Measurements from ENCODE around the gene IFT27.
"Not testable (repeated sequence)": the region's sequence is repeated elsewhere in the genome, so short reads cannot be mapped to it uniquely, and the experiment has no call there.

IFT27 gene

DNA sequence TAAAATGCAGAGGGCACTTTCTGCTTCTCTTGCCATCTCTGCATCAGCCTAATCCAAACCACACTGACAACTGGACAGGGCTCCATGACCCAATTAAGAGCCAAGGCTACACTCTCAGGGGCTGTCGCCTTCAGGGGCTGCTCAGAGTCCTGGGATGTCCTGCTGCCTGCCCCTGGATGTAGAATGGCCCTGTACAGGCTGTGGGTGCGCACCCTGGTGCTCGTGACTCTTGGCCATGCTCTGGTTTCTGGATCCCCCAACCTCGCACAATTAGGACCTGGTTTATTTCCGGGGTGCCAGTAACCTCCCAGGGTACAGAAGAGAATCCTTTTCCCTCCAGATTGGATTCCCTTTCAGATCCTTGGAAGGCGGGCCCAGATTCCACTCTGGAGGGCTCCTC is 11.3 kb downstream of the IFT27 start:
- no peak for FAIRE-seq

GRCh38 chr22:36764060-36764459 is 11.9 kb downstream of the IFT27 start:
- FAIRE-seq, result no peak

- no peak for FAIRE-seq
Observed at GRCh38 chr22:36763576-36763975, 12.3 kb downstream of the IFT27 start.

- FAIRE-seq, result no peak
Observed at GRCh38 chr22:36762687-36763260, 13.1 kb downstream of the IFT27 start.

DNA sequence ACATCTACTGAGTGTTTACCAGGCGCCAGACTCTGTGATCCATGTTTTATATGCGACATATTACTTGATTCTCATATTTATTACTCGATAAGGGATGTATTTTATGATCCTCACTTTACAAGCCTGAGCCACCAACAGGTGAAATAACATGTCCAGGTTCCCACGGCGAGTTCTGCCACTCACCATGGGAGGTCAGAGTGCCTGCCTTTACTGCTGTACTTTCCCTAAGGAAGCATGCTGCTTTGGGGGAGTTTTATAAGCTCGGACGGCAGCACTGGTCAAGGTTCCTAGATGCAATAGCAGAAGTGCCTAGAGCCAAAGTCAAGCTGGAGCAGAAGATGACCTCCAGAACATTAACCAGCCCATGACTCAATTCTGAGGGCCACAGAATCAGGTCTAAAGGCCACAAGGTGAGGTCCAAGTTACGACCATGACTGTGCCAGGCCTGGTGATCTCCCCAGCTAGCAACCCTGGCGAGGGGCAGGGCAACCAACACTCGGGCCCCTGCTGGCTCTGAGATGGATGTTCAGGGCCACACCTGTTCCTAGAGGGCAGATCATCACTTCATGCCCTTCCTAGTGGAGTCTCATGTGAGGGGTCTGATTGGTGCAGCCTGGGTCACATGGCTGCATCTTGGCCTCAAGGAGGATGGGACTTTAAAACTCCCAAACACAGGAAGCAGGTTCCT is 14.2 kb downstream of the IFT27 start:
- FAIRE-seq, result no peak

DNA sequence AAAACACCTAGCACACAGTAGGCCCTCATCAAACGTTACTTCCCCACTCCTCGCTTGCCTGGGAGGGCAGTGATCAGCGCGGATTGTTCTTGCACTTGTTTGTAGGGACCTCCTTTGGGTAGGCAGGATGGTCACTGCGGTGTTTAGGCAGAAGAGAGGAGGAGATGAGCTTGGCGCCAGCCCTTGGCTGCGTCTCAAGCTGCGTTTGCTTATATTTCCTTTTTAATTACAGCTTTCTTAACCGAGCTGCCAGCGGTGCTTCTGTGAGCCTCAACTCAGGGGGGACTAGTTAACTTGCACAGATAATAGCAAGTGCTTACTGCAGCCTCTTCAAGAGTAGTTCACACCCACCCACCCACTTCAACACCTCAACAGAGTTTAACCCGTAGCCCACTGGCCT is 15.1 kb downstream of the IFT27 start:
- FAIRE-seq, result no peak

DNA sequence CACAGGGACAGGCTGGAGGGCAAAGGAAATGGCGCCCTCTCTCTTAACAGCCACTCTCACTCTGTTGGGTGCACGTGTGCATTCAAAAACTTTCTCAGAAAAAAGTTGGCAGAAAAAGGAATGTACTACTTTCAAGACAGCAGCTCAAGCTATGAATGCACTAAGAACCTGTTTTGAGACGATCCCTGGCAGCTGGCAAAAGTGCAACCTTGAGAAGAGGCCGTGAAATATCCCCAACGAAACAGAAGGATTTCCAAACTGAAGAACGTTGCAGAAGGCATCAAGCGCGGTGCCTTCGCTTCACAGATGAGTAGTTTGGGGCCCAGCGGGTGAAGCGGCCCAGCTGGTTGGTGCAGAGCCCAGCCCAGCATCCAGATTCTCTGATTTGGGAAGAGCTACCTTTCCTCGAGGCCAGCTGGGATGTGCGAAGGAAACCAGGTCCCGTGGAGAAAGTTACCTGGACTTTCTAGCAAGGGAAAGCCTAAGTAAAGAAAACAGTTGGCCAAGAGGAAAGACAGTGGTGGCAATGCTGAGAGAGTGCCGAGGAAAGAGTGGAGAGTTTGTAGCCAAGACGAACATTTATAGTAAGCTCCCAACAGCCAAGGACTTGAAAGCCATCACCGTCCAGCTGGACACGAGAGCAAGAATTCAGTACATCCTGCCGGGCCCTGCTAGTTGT is 16.3 kb downstream of the IFT27 start:
- FAIRE-seq, result no peak

GRCh38 chr22:36758792-36759271 is 17.1 kb downstream of the IFT27 start:
- no peak for FAIRE-seq

DNA sequence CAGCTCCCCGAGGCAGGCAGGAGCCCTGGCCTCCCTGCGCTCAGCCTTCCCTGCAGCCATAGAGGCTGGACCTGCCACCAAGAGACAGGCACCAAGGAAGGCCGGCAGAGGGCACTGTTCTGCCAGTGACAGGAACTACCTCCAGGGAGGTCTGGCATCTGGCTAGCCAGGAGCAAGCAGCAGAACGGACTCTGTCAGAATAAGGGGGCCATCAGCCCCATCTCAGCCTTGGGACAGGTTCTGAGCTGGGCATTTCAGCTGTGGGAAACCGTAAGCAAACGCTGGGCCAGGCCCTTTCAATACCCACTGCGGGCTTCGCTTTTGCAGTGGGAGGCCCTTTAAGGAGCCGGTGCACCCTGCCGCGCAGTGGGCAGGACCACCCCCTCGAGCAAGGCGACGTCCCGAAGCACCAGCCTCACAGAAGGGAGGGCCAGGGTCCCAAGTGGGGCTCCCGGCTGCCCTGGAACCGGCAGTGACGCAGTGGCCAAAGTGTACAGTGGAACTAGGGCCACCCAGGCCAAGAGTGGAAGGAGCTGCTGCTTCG is 18.2 kb downstream of the IFT27 start:
- no peak for FAIRE-seq

GRCh38 chr22:36756746-36757655 is 18.9 kb downstream of the IFT27 start:
- no peak for FAIRE-seq

- no peak for FAIRE-seq
Observed at GRCh38 chr22:36756031-36756430, 19.9 kb downstream of the IFT27 start.

- no peak for FAIRE-seq
Observed at GRCh38 chr22:36755316-36755715, 20.6 kb downstream of the IFT27 start.

- FAIRE-seq, result not testable (repeated sequence)
Observed at GRCh38 chr22:36754881-36755280, 21.0 kb downstream of the IFT27 start.

GRCh38 chr22:36753916-36754315 is 22.0 kb downstream of the IFT27 start:
- no peak for FAIRE-seq

DNA sequence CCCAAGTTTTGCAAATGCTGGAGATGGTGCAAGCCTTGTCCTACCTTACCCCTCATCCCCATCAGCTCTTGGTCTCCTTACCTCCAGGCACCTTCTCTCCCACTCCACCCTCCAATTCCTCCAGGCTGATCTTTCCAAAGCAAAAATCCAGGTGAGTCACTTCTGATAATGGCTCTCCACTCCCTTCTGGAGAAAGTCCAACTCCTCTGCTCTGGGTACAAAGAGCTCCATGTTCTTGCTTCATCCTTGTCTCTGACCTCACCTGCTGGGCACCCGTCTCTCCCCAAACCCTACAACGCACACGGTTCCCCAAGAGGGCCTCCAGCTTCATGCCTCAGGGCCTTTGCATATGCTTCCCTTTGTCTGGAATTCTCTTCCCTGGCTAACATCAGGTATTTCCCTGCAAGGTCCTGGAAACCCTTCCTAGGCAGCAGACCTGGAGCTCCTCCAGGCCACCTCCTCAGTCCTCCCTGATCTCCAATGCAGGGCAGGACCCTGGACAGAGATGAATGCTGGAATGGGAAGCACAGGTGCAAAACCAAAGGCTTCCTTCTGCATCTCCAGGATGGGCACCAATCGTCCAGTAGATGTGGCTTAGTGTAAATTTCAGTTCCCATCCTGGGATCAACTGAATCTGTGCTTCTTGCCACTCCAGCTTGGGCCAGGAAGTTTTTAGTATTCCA is 22.7 kb downstream of the IFT27 start:
- no peak for FAIRE-seq

GRCh38 chr22:36746375-36746970 is 29.4 kb downstream of the IFT27 start:
- FAIRE-seq, result no peak

GRCh38 chr22:36745301-36745995 is 30.5 kb downstream of the IFT27 start:
- FAIRE-seq, result no peak

DNA sequence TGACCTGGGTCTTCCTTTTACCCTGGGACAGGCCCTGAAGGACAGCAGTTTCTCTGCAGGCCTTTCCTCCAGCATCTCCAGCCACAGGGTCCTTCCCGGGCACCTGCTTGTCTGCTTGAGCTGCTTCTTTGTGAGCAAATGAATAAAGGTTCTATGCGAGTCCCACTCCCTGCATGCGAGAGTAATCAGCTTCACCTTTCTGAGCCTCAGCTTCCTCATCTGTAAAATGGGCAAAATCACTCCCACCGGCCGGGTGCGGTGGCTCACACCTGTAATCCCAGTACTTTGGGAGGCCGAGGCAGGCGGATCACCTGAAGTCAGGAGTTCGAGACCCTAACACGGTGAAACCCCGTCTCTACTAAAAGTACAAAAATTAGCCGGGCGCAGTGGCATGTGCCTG is 31.1 kb downstream of the IFT27 start:
- no peak for FAIRE-seq

DNA sequence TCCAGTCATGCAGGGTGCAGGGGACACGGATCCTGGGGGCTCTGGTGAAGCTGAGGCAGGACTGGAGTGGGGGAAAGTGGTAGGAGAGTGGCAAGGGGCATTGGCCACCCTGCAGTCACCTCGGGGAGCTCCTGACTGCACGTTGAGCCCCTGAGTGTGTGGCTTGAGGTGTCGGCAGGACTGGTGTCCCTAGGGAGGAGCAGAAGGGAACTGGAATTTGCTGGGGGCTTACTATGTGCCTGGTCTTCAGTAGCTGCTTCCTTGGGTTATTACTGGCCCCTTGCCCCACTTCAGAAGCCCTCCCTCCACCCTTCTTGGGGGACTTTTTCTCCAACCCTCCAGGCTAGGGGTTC is 31.5 kb downstream of the IFT27 start:
- FAIRE-seq, result no peak

DNA sequence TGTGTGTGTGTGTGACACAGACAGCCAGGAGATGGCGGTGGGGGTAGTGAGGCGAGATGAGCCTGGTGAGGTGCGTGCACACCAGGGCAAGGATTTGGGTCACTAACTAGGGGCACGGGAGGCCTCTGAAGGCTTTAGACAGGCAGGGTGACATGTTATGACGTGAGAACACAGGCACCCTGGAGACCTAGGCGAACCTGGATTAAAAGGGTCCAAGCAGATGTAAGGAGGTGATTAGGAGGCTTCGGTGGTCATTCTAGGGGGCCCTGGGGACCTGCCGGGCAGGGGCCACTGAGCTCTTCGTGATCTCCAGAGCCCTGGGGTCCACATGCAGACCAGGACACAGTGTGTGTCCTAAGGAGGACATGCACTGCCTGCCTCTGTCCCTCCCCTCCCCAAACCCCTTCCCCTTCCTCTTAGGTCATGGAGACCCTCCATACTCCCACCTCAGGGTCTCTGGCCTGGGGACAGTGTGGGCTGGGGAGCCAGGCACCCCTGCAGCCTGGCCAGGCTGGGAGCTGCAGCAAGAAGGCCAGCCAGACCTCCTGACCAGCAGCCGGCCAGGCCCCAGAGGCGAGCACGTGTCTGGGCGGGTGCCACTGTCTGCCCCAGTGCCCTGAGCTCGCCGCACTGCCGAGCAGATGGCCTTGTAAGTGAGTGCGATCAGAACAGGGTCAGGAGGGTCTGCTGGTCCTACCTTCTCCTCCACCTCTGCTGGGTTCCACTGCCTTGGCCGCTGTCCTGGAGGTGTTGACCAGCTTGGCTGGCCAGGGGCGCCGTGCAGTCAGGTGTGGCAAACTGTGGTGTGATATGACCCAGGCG is 32.1 kb downstream of the IFT27 start:
- FAIRE-seq, result no peak

All from endometrium (tissue), 2 donors.